ENCODE measurements around the gene PXDC1. TPM values are rescaled to one million over a fixed set of nuclear protein-coding genes. Genes with fewer than 3 reads are reported as not detected.
A peak's percentile ranks its signal among the peaks of the same experiment; 100 is the strongest.

Gene PXDC1
- total RNA-seq, 4 donors from 2014 or later, result 73.5 to 102 (median 82.7) TPM

GRCh38 chr6:3749067-3749841 lies 2.3 kb downstream of the PXDC1 start:
- intact Hi-C loops (cut with DNase I), result loop anchor here (5.0 to 10.0 kb wide), 4 partner anchors 88 to 406 kb away; no protein-coding TSS in a partner anchor
- Histone ChIP-seq H3K9me3 (no peaks in the 10 kb centered on the region), H3K4me3 (replicated peaks in 1 of 3) (peak overlapping the region in 1 of 3 donors; percentile 77), H3K27ac (peak overlapping the region; percentile 93 to 100 (median 100)), H3K27me3 (no peaks in the 10 kb centered on the region), H3K4me1 (peaks cover 36 to 59% of the 10 kb centered on the region in 2 donors), H3K36me3 (no peaks in the 10 kb centered on the region)
- TF ChIP-seq CTCF (IDR thresholded peaks at IDR 0.05) (no peak), POLR2A (IDR thresholded peaks at IDR 0.05) (peak in 1 of 2 donors; percentile 37)
- peak; percentile 62 to 68 for DNase-seq
- 70% methylated on average over 24 of the region's 24 CpGs for WGBS, 2 donors

- Histone ChIP-seq H3K4me1 (peaks cover 43 to 67% of the 10 kb centered on the region in 2 donors), H3K9me3 (no peaks in the 10 kb centered on the region), H3K27me3 (no peaks in the 10 kb centered on the region), H3K27ac (peak overlapping the region; percentile 93 to 100 (median 100)), H3K36me3 (no peaks in the 10 kb centered on the region), H3K4me3 (replicated peaks in 1 of 3) (peak overlapping the region in 1 of 3 donors; percentile 77)
- DNase-seq, result peak; percentile 58 to 64
- intact Hi-C loops (cut with DNase I), result loop anchor here (5.0 to 10.0 kb wide), 4 partner anchors 89 to 406 kb away; no protein-coding TSS in a partner anchor
- TF ChIP-seq CTCF (IDR thresholded peaks at IDR 0.05) (peak in 4 of 6 experiments; percentile 14 to 56 (median 48)), POLR2A (IDR thresholded peaks at IDR 0.05) (no peak)
- WGBS, 2 donors, result 53 to 64% methylated on average over 12 of the region's 12 CpGs
Measured at GRCh38 chr6:3748208-3749066, 3.1 kb downstream of the PXDC1 start.

- Histone ChIP-seq H3K9me3 (no peaks in the 10 kb centered on the region), H3K4me3 (replicated peaks in 1 of 3) (no peak overlapping the region), H3K27ac (peak overlapping the region in 2 of 3 donors; percentile 93 to 100), H3K27me3 (no peaks in the 10 kb centered on the region), H3K36me3 (no peaks in the 10 kb centered on the region), H3K4me1 (peaks cover 52 to 73% of the 10 kb centered on the region in 2 donors)
- intact Hi-C loops (cut with DNase I), result loop anchor here (5.0 to 10.0 kb wide), 4 partner anchors 90 to 408 kb away; no protein-coding TSS in a partner anchor
- TF ChIP-seq POLR2A (IDR thresholded peaks at IDR 0.05) (no peak), CTCF (IDR thresholded peaks at IDR 0.05) (no peak)
- DNase-seq, result no peak
- WGBS, 2 donors, result 92% methylated on average over 12 of the region's 12 CpGs
Measured at GRCh38 chr6:3747100-3747737, 4.3 kb downstream of the PXDC1 start.

GRCh38 chr6:3746696-3747095 lies 4.8 kb downstream of the PXDC1 start:
- DNase-seq, result no peak
- Histone ChIP-seq H3K9me3 (no peaks in the 10 kb centered on the region), H3K27ac (peak overlapping the region in 2 of 3 donors; percentile 93 to 100), H3K4me1 (peaks cover 57 to 73% of the 10 kb centered on the region in 2 donors), H3K4me3 (replicated peaks in 1 of 3) (no peak overlapping the region), H3K36me3 (no peaks in the 10 kb centered on the region), H3K27me3 (no peaks in the 10 kb centered on the region)
- intact Hi-C loops (cut with DNase I), result loop anchor here (5.0 to 10.0 kb wide), 4 partner anchors 91 to 408 kb away; no protein-coding TSS in a partner anchor
- WGBS, 2 donors, result 87 to 96% methylated on average over 8 of the region's 8 CpGs
- no peak for TF ChIP-seq CTCF (IDR thresholded peaks at IDR 0.05)
- no peak for TF ChIP-seq POLR2A (IDR thresholded peaks at IDR 0.05)

Data from thyroid gland (tissue), 4 donors.